GM23338 (cell line): ENCODE data around the gene DPYD.

Source experiments
- CREB1 ChIP-seq: fragments of 250-450 bp; sonication (Bioruptor Pico); IDR thresholded peaks from 2 replicates; pipeline ENCODE4 v1.5.0; 2020; ENCODE audit warnings: low read depth, mild to moderate bottlenecking, moderate library complexity
- EZH2 ChIP-seq: fragments of 200-600 bp; sonication (generic); IDR thresholded peaks from one replicate; pipeline ENCODE4 v1.8.0; 2017; ENCODE audit warnings: antibody characterized with exemption, mild to moderate bottlenecking, low read depth; ENCODE audit not compliant: unreplicated experiment
- EZH2phosphoT487 ChIP-seq: fragments of 200-600 bp; sonication (generic); IDR thresholded peaks from one replicate; pipeline ENCODE4 v1.8.1; 2018; ENCODE audit warnings: antibody characterized with exemption; ENCODE audit not compliant: unreplicated experiment
- NANOG ChIP-seq: IDR thresholded peaks from 2 replicates; pipeline ENCODE4 v1.6.1; 2016; ENCODE audit warnings: antibody characterized with exemption, borderline replicate concordance
- POLR2AphosphoS5 ChIP-seq: IDR thresholded peaks from 2 replicates; pipeline ENCODE4 v1.6.1; 2016; ENCODE audit warnings: antibody characterized with exemption, low read depth
- STAT1 ChIP-seq: IDR thresholded peaks from one replicate; pipeline ENCODE4 v1.6.1; 2016; ENCODE audit warnings: antibody characterized with exemption; ENCODE audit not compliant: unreplicated experiment
- TF ChIP-seq, protein P1 (sequence below), 2 experiments: fragments of 200-600 bp in 1 of 2; sonication (generic) in 1 of 2; conservative IDR thresholded peaks; 2 replicates each; pipeline versions ENCODE4 v1.5.1 to v1.6.1; 2016 to 2017; ENCODE audit warnings: antibody characterized with exemption in 2 of 2, low read depth in 2 of 2, mild to moderate bottlenecking in 2 of 2, moderate library complexity in 1 of 2
- TF ChIP-seq, protein P2 (sequence below): IDR thresholded peaks from one replicate; pipeline ENCODE4 v1.6.1; 2018; ENCODE audit warnings: antibody characterized with exemption; ENCODE audit not compliant: unreplicated experiment

DNA sequence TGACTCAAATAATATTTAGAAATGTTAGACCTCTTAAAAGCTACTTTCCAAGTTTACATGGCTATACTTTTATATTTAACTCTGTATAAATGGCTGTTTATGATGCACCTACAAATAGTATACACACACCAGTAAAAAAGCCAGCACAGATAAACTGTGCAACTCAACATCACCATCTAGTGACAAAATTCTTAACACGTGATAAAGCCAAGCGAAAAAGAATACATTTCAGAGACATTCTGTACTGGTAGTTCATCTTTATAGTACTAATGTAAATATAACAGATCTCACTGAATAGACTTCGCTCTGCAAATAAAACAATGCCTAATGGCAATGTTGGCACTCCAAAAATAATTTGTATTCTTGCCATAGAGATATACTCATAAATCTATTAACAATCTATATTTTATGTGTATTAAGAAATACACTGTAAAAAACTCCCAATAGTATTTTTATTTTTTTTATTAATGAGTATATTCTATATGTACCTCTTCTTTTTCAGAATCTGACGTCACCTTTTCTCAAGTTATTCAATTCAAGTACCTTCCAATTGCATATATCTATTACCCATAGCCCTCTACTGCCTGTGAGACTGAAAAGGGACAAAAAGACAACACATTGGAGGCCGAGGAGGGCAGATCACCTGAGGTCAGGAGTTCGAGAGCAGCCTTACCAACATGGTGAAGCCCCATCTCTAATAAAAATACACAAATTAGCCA, 100.2 kb downstream of the DPYD start:
- TF ChIP-seq EZH2: no peak
- TF ChIP-seq CREB1 (CRISPR knock-in tag): no peak
- TF ChIP-seq, protein P1, sequence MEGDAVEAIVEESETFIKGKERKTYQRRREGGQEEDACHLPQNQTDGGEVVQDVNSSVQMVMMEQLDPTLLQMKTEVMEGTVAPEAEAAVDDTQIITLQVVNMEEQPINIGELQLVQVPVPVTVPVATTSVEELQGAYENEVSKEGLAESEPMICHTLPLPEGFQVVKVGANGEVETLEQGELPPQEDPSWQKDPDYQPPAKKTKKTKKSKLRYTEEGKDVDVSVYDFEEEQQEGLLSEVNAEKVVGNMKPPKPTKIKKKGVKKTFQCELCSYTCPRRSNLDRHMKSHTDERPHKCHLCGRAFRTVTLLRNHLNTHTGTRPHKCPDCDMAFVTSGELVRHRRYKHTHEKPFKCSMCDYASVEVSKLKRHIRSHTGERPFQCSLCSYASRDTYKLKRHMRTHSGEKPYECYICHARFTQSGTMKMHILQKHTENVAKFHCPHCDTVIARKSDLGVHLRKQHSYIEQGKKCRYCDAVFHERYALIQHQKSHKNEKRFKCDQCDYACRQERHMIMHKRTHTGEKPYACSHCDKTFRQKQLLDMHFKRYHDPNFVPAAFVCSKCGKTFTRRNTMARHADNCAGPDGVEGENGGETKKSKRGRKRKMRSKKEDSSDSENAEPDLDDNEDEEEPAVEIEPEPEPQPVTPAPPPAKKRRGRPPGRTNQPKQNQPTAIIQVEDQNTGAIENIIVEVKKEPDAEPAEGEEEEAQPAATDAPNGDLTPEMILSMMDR (conservative IDR thresholded peaks at IDR 0.05; ENCODE audit: low read depth in 2 of 2): peak; percentile 62
- TF ChIP-seq POLR2AphosphoS5: no peak
- TF ChIP-seq, protein P2, sequence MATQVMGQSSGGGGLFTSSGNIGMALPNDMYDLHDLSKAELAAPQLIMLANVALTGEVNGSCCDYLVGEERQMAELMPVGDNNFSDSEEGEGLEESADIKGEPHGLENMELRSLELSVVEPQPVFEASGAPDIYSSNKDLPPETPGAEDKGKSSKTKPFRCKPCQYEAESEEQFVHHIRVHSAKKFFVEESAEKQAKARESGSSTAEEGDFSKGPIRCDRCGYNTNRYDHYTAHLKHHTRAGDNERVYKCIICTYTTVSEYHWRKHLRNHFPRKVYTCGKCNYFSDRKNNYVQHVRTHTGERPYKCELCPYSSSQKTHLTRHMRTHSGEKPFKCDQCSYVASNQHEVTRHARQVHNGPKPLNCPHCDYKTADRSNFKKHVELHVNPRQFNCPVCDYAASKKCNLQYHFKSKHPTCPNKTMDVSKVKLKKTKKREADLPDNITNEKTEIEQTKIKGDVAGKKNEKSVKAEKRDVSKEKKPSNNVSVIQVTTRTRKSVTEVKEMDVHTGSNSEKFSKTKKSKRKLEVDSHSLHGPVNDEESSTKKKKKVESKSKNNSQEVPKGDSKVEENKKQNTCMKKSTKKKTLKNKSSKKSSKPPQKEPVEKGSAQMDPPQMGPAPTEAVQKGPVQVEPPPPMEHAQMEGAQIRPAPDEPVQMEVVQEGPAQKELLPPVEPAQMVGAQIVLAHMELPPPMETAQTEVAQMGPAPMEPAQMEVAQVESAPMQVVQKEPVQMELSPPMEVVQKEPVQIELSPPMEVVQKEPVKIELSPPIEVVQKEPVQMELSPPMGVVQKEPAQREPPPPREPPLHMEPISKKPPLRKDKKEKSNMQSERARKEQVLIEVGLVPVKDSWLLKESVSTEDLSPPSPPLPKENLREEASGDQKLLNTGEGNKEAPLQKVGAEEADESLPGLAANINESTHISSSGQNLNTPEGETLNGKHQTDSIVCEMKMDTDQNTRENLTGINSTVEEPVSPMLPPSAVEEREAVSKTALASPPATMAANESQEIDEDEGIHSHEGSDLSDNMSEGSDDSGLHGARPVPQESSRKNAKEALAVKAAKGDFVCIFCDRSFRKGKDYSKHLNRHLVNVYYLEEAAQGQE: no peak
- TF ChIP-seq NANOG: no peak
- no peak for TF ChIP-seq EZH2phosphoT487
- no peak for TF ChIP-seq STAT1
